Testis (tissue), 5 donors: ENCODE data around the gene SPEN. TPM values are rescaled to one million over a fixed set of nuclear protein-coding genes. Genes with fewer than 3 reads are reported as not detected.

Source experiments
- DNase-seq: peaks from one replicate; pipeline ENCODE4 v3.0.0-alpha.2; 2019
- H3K27ac ChIP-seq, 2 donors: fragments of 200-600 bp; sonication (generic); one replicate each; pipeline ENCODE4 v1.5.1; 2019
- H3K27me3 ChIP-seq: fragments of 200-600 bp; sonication (generic); one replicate; pipeline ENCODE4 v1.5.1; 2019
- H3K36me3 ChIP-seq: fragments of 200-600 bp; sonication (generic); one replicate; pipeline ENCODE4 v1.5.1; 2017; ENCODE audit warnings: low read depth; ENCODE audit errors: missing control alignments
- H3K4me1 ChIP-seq: fragments of 200-600 bp; sonication (generic); one replicate; pipeline ENCODE4 v1.5.1; 2019
- H3K4me3 ChIP-seq, 2 donors: fragments of 200-600 bp; sonication (generic); one replicate each; pipeline ENCODE4 v1.5.1; 2017 to 2019
- H3K9me3 ChIP-seq: fragments of 200-600 bp; sonication (generic); one replicate; pipeline ENCODE4 v1.5.1; 2017
- CTCF ChIP-seq, 3 experiments: fragments of 450-650 bp in 2 of 3; fragments of 200-600 bp in 1 of 3; sonication (generic) in 1 of 3; IDR thresholded peaks; one replicate each; pipeline ENCODE4 v1.5.1; 2016 to 2019; ENCODE audit warnings: antibody characterized with exemption in 3 of 3, mild to moderate bottlenecking in 2 of 3, moderate library complexity in 1 of 3
- POLR2A ChIP-seq: fragments of 450-650 bp; IDR thresholded peaks from one replicate; pipeline ENCODE4 v1.6.1; 2017; ENCODE audit warnings: antibody characterized with exemption, mild to moderate bottlenecking, moderate library complexity
- whole genome bisulfite sequencing, 2 donors: methylation state at CpG; one replicate each; pipeline ENCODE4 v1.1.5; 2018; 5-methylcytosine and 5-hydroxymethylcytosine counted together
- intact Hi-C: fragments of 100-400 bp; cut with DNase I; formaldehyde crosslinking; loops from one replicate; pipeline ENCODE4 v1.15.1; 2023; ENCODE audit warnings: low total_unique reads
- long read RNA-seq, 2 donors: transcript quantifications; one replicate each; lab custom pipeline, GENCODE V29; 2026
- polyA plus RNA-seq: library from polyadenylated mRNA; stranded (reverse); fragments of 350-450 nt; fragmentation: Illumina TruSeq; extraction: RNeasy Lipid Tissue Mini Kit (QIAGEN cat#74804); gene quantifications from one replicate; pipeline ENCODE4 v1.2.3, GENCODE V29; 2014; ENCODE audit warnings: low read depth, low replicate concordance; ENCODE audit not compliant: insufficient read depth
- total RNA-seq, 2 donors: library from RNA; depleted of rRNA; stranded (reverse); fragments of >200 nt; gene quantifications; one replicate each; pipeline ENCODE4 v1.2.3, GENCODE V29; 2016

Gene SPEN, protein sequence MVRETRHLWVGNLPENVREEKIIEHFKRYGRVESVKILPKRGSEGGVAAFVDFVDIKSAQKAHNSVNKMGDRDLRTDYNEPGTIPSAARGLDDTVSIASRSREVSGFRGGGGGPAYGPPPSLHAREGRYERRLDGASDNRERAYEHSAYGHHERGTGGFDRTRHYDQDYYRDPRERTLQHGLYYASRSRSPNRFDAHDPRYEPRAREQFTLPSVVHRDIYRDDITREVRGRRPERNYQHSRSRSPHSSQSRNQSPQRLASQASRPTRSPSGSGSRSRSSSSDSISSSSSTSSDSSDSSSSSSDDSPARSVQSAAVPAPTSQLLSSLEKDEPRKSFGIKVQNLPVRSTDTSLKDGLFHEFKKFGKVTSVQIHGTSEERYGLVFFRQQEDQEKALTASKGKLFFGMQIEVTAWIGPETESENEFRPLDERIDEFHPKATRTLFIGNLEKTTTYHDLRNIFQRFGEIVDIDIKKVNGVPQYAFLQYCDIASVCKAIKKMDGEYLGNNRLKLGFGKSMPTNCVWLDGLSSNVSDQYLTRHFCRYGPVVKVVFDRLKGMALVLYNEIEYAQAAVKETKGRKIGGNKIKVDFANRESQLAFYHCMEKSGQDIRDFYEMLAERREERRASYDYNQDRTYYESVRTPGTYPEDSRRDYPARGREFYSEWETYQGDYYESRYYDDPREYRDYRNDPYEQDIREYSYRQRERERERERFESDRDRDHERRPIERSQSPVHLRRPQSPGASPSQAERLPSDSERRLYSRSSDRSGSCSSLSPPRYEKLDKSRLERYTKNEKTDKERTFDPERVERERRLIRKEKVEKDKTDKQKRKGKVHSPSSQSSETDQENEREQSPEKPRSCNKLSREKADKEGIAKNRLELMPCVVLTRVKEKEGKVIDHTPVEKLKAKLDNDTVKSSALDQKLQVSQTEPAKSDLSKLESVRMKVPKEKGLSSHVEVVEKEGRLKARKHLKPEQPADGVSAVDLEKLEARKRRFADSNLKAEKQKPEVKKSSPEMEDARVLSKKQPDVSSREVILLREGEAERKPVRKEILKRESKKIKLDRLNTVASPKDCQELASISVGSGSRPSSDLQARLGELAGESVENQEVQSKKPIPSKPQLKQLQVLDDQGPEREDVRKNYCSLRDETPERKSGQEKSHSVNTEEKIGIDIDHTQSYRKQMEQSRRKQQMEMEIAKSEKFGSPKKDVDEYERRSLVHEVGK (N-terminal part only)
- total RNA-seq (10 to 100 TPM; 53.2 to 60.6 TPM), polyA plus RNA-seq (54.8 TPM)
- long read RNA-seq, donor 1, partial matches to known transcripts = 25 of 31 reads
- long read RNA-seq, donor 1, other reads (novel, unspliced or antisense) = 0 of 31 reads
- long read RNA-seq, donor 2, partial matches to known transcripts = 0 of 1 reads
- long read RNA-seq, donor 2, other reads (novel, unspliced or antisense) = 0 of 1 reads

DNA sequence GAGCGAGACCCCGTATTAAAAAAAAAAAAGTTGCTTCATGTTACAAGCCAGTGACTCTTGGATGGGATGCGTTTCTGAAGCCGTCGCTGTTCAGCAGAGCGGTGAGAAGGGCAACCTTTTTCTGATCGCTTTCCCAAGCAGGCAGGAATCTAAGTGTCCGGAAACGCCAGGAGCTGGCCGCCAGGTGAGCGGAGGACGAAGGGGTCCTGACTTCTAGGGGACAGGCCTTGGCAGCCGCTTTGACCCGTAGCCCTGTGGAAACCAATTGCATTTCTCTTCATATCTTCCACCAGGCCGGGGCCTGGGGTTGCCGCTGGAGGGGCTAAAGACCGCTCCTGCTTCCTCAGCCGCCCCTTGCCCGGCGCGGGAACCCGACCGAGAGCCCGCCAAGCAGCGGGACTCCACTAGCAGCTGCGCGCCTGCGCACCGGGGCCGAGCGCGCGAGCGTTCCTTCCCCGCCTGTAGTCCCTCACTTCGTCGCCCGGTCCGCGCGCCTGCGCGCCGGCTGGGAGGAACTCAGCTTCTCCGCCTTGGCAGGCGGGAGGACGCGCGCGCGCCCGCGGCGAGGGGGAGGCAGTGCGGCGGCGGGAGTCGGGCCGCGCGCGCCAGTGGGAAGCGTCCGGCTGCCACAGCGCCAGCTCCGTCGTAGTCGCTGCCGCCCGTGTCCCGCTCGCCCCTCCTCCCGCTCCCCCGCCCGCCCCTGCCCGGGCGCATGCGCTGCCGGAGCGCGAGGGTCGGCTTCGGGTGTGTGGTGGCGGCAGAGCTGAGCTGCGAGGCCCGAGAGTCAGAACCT, at the start of gene SPEN:
TSS of gene SPEN (plus strand) at position 608 of the 793 bp plus-strand sequence. CDS start 361 bp downstream, outside the sequence.
- WGBS, 2 donors = 0 to 1% methylated on average over 39 to 45 of the region's 86 CpGs
- Histone ChIP-seq H3K9me3 (no peaks in the 10 kb centered on the region), H3K4me1 (peaks cover 26% of the 10 kb centered on the region), H3K36me3 (no peaks in the 10 kb centered on the region), H3K27ac (peak within 1 kb of the TSS; percentile 96 to 97), H3K4me3 (peak within 1 kb of the TSS; percentile 84 to 99), H3K27me3 (no peaks in the 10 kb centered on the region)
- DNase-seq = peak; percentile 97
- intact Hi-C loops = no loop called here
- TF ChIP-seq CTCF (IDR thresholded peaks at IDR 0.05) = peak in 2 of 3 experiments; percentile 4 to 21
- no peak for TF ChIP-seq POLR2A

GRCh38 chr1:15799004-15799867, 48.3 kb upstream of the SPEN start:
- no peaks in the 10 kb centered on the region for H3K27me3 ChIP-seq
- intact Hi-C loops = no loop called here
- WGBS, 2 donors = 27 to 38% methylated on average over 7 to 9 of the region's 9 CpGs
- H3K36me3 ChIP-seq = no peaks in the 10 kb centered on the region
- TF ChIP-seq POLR2A (no peak), CTCF (IDR thresholded peaks at IDR 0.05) (no peak)
- H3K4me3 ChIP-seq = no peak overlapping the region
- DNase-seq = peak; percentile 53
- H3K9me3 ChIP-seq = no peaks in the 10 kb centered on the region
- peaks cover 29% of the 10 kb centered on the region for H3K4me1 ChIP-seq
- peak overlapping the region; percentile 24 to 61 for H3K27ac ChIP-seq

DNA sequence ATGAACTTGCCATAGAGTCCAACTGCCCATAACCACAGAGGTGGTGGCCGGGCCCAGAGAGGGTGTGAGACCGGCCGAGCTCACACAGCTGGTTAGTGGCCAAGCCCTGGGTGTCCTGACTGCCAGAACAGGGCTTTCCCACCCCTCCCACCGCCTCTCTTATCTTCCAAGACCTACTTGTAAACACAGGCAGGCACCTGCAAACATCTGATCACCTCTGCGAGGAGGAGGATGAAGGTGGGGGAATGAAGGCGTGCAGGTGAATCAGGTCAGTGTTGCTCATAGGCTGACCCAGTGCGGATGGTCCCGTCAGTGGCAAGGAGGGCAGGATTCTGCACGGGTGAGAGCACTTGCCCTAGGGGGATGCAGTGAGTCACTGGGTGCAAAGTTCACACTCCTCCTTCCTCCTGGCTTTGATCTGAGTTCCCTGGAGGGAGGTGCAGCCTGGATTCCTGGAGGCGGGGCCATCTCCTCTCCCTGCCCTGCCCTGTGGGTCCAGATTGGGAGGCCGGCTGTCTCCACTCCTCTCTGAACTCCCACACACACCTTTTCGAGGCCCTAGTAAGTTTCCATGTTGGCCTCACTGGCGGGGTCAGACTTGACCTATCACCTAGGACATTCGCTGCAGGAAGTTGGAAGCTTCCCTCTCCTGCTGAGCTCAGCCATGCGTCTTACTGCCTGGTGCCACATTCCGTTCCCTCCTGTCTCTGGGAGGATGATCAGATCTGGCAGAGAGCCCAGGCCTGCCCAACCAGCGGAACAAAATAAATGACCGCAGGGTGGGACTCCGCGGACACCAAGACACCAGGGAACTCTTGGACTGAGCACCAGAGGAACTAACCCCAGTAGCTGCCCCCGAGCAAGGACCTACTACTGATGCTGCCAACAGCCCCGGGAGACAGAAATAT, 47.3 kb upstream of the SPEN start:
- Histone ChIP-seq H3K4me1 (peaks cover 29% of the 10 kb centered on the region), H3K27me3 (no peaks in the 10 kb centered on the region), H3K36me3 (no peaks in the 10 kb centered on the region), H3K9me3 (no peaks in the 10 kb centered on the region), H3K27ac (peak overlapping the region in 1 of 2 donors; percentile 61), H3K4me3 (no peak overlapping the region)
- TF ChIP-seq CTCF (IDR thresholded peaks at IDR 0.05) (no peak), POLR2A (no peak)
- intact Hi-C loops = no loop called here
- DNase-seq = peak; percentile 84
- WGBS, 2 donors = 46 to 55% methylated on average over 18 to 22 of the region's 22 CpGs
